ENCODE results near the gene ALS2CL. TPM values are rescaled to one million over a fixed set of nuclear protein-coding genes. Genes with fewer than 3 reads are reported as not detected.

The ALS2CL gene
- total and polyA plus RNA-seq, 2 donors (not counting 3 experiments of a cell fraction or from before 2014, with no cell fraction given), result 7.8 to 10.1 TPM

- no peak overlapping the region for H3K9ac ChIP-seq (replicated peaks; ENCODE audit: extremely low read depth, insufficient read depth, low read length)
- H3K9me3 ChIP-seq (replicated peaks; ENCODE audit: control insufficient read depth, insufficient read depth, low read length), result no peaks in the 10 kb centered on the region
- BruUV-seq (replicated peaks), result no TSS peak
- peaks cover under 1 to 4% of the 10 kb centered on the region in 2 experiments for H3K27me3 ChIP-seq (ENCODE audit: control insufficient read depth in 2 of 2, insufficient read depth in 2 of 2, low read length in 2 of 2)
- no peak for FAIRE-seq
- no peaks in the 10 kb centered on the region for H4K20me1 ChIP-seq (replicated peaks; ENCODE audit: control insufficient read depth, extremely low read depth, insufficient read depth, low read length)
- peaks cover 11% of the 10 kb centered on the region for H3K4me1 ChIP-seq (ENCODE audit: control insufficient read depth, extremely low read depth, insufficient read depth, low read length)
- no peaks in the 10 kb centered on the region for H3K79me2 ChIP-seq (ENCODE audit: control insufficient read depth, insufficient read depth, low read length)
- ChIA-PET POLR2A (no interaction called here), CTCF (interaction anchor here (0.6 to 4.2 kb wide), 20 partner anchors 8 to 617 kb away, joined by 3 to 37 read pairs (median 5); no protein-coding TSS in a partner anchor)
- TF ChIP-seq JUN (IDR thresholded peaks at IDR 0.05; ENCODE audit: borderline replicate concordance, insufficient read depth, insufficient read length, low read depth), result no peak
- TF ChIP-seq MYC (IDR thresholded peaks at IDR 0.05; ENCODE audit: low read depth, low read length), result no peak
- TF ChIP-seq POLR2AphosphoS5 (IDR thresholded peaks at IDR 0.05; ENCODE audit: insufficient read depth, low read depth, low read length), result no peak
- TF ChIP-seq EZH2 (IDR thresholded peaks at IDR 0.05; ENCODE audit: borderline replicate concordance, low read depth, low read length, severe bottlenecking), result no peak
- no peak for TF ChIP-seq GATA2 (IDR thresholded peaks at IDR 0.05; ENCODE audit: insufficient read depth, insufficient read length, low read depth, low read length)
- TF ChIP-seq POLR2A (IDR thresholded peaks at IDR 0.05; ENCODE audit: low read depth, low read length), result no peak
- TF ChIP-seq FOS (IDR thresholded peaks at IDR 0.05; ENCODE audit: borderline replicate concordance, insufficient read depth, low read length), result no peak
- TF ChIP-seq CTCF (IDR thresholded peaks at IDR 0.05; ENCODE audit: extremely low read depth in 1 of 2, insufficient read depth in 1 of 2, low read depth in 1 of 2, low read length in 2 of 2), result no peak
- no peak for TF ChIP-seq MAX (IDR thresholded peaks at IDR 0.05; ENCODE audit: insufficient read depth, insufficient read length)
- H3K36me3 ChIP-seq (ENCODE audit: control insufficient read depth in 2 of 2, extremely low read depth in 1 of 2, insufficient read depth in 2 of 2, low read length in 2 of 2), result no peaks in the 10 kb centered on the region
- intact Hi-C loops (cut with micrococcal nuclease) (loop anchor here (5.0 to 10.0 kb wide), 3 partner anchors 288 to 668 kb away; no protein-coding TSS in a partner anchor), dilution Hi-C loops (cut with MboI; ENCODE audit: extremely low pct_ligation_motif_present, low sequenced_read_pairs) (no loop called here)
- no peak overlapping the region for H2AFZ ChIP-seq (ENCODE audit: low read depth, low read length)
- no peaks in the 10 kb centered on the region for H3K9me1 ChIP-seq (replicated peaks; ENCODE audit: control insufficient read depth, extremely low read depth, insufficient read depth, low read length)
- H3K27ac ChIP-seq (ENCODE audit: insufficient read depth, low read depth, low read length), result no peak overlapping the region
- no peak overlapping the region for H3K4me2 ChIP-seq (ENCODE audit: insufficient read depth, low read length)
- no peak for DNase-seq (ENCODE audit: low read depth, low spot score)
- H3K4me3 ChIP-seq (replicated peaks in 1 of 3; ENCODE audit: insufficient read depth in 1 of 3, low read depth in 1 of 3, low read length in 3 of 3), result no peak overlapping the region
Observed at GRCh38 chr3:46706771-46707582, 13.5 kb upstream of the ALS2CL start.

All from endothelial cell of umbilical vein (primary cell).